SH-SY5Y (cell line): Measurements from ENCODE around the gene VIPR2.

Source experiments
- GATA2 ChIP-seq: IDR thresholded peaks from 2 replicates; pipeline ENCODE4 v1.6.1; 2011; ENCODE audit warnings: mild to moderate bottlenecking, low read depth, low read length
- GATA3 ChIP-seq: IDR thresholded peaks from 2 replicates; pipeline ENCODE4 v1.6.1; 2011; ENCODE audit warnings: low read depth, mild to moderate bottlenecking, low read length, moderate library complexity

VIPR2 gene

GRCh38 chr7:159012353-159013069 lies 132.2 kb downstream of the VIPR2 start:
- TF ChIP-seq GATA3 = no peak

GRCh38 chr7:159011722-159012022 lies 133.0 kb downstream of the VIPR2 start:
- TF ChIP-seq GATA2 (no peak), GATA3 (no peak)

- TF ChIP-seq GATA3 (no peak), GATA2 (no peak)
Observed at GRCh38 chr7:159010937-159011721, 133.5 kb downstream of the VIPR2 start.

GRCh38 chr7:159010411-159010810 lies 134.3 kb downstream of the VIPR2 start:
- TF ChIP-seq GATA3 (no peak), GATA2 (no peak)

- TF ChIP-seq GATA2 (no peak), GATA3 (no peak)
Observed at GRCh38 chr7:159009951-159010350, 134.7 kb downstream of the VIPR2 start.

GRCh38 chr7:159008417-159008816 lies 136.2 kb downstream of the VIPR2 start:
- TF ChIP-seq GATA2 = no peak
- no peak for TF ChIP-seq GATA3

- TF ChIP-seq GATA2 = no peak
- TF ChIP-seq GATA3 = no peak
Observed at GRCh38 chr7:159007996-159008389, 136.7 kb downstream of the VIPR2 start.

- TF ChIP-seq GATA3 (no peak), GATA2 (no peak)
Observed at GRCh38 chr7:159007364-159007995, 137.2 kb downstream of the VIPR2 start.

- TF ChIP-seq GATA2 (no peak), GATA3 (no peak)
Observed at GRCh38 chr7:159006610-159007130, 138.0 kb downstream of the VIPR2 start.

GRCh38 chr7:159005618-159006017 lies 139.0 kb downstream of the VIPR2 start:
- TF ChIP-seq GATA2 = no peak
- TF ChIP-seq GATA3 = no peak

- TF ChIP-seq GATA3 (no peak), GATA2 (no peak)
Observed at GRCh38 chr7:159004411-159004810, 140.3 kb downstream of the VIPR2 start.

GRCh38 chr7:159001811-159002210 lies 142.9 kb downstream of the VIPR2 start:
- no peak for TF ChIP-seq GATA3

- TF ChIP-seq GATA3 = no peak
- no peak for TF ChIP-seq GATA2
Observed at GRCh38 chr7:159000859-159001435, 143.7 kb downstream of the VIPR2 start.

- TF ChIP-seq GATA3 (no peak), GATA2 (no peak)
Observed at GRCh38 chr7:159000070-159000469, 144.6 kb downstream of the VIPR2 start.
